Measurements from ENCODE around the gene NR2E1.

Gene NR2E1

DNA sequence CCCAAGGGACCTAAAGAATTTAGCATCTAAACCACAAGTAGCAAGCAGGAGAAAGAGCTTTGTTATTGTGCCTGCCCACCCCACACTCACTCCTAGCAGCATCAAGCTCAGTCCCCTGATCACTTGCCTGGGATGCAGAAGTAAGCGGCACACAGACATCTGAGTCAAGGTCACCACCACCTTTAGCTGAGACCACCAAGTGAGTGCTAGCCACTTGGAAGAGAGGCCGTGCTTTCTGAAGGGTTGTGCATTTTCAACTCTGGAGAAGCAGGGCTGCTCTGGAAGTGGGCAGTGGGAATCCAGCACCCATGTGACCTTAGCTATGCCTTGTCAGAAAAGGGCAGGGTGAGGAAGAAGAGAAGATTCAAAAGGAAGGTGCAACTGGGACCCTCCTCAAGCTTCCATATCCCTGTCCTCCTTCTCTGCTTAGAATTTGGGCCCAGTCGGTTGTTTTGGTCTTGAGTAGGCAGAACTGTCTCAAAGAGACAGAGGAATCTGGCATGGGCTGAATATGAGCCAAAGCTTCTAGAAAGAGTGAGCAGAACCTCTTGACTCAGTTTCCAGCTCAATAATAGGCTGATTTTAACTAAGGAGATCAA lies 6.2 kb downstream of the NR2E1 start:
- no peak for DNase-seq

DNA sequence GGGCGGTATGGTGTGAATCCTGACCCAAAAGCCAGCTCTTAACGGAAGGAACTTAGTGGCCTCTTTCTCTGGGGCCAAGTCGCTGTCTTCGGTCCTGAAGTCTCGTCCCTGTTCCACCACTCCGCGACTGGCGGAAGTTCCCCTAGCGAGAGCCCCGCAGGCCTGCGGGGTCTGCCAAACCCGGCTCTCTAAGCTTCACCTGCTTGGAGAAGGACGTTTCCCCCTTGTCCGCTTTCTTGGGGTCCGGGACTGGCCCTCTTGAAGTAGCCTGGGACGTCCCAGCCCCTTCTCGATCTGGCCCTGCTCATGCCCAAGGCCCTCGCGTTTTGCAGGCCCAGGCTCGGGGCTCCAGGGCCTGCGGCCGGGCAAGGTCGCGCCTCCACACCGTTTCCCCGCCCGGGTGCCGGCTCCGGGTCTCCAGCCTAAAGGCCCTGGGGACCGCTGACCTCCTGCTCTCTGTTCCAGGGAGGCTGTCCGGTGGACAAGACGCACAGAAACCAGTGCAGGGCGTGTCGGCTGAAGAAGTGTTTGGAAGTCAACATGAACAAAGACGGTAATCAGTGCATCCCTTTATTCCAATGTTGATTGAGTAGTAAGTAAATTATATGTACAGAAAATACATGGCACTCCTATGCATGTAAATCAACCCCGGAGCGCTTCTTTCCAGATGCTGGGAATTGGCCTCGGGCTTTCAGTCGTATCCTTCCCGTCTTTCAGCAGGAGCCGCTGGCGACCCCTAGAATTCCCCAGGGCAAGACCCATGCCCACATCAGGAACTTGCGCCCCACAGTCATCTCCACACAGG lies 8.8 kb downstream of the NR2E1 start:
- DNase-seq = peak; percentile 70

DNA sequence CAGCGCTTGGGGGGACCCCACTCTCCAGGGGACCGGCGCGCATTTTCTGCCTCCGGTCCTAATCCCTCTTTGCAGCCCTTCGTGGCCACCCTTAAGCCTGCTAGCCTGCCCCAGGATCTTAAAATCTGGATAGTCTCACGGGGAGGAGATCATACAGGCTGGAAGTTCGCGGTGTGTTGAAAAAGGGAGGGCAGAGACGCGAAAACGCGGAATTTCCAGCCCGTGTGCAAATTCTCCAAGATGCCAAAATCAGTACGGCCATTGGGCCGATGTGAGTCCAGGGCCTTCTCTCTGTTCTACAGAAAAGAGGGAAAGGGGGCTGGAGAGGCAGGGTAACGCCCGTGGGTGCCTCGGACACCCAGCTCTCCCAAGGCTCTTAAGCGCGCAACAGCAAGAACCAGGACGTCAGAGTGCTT lies 9.4 kb downstream of the NR2E1 start:
- no peak for DNase-seq

DNA sequence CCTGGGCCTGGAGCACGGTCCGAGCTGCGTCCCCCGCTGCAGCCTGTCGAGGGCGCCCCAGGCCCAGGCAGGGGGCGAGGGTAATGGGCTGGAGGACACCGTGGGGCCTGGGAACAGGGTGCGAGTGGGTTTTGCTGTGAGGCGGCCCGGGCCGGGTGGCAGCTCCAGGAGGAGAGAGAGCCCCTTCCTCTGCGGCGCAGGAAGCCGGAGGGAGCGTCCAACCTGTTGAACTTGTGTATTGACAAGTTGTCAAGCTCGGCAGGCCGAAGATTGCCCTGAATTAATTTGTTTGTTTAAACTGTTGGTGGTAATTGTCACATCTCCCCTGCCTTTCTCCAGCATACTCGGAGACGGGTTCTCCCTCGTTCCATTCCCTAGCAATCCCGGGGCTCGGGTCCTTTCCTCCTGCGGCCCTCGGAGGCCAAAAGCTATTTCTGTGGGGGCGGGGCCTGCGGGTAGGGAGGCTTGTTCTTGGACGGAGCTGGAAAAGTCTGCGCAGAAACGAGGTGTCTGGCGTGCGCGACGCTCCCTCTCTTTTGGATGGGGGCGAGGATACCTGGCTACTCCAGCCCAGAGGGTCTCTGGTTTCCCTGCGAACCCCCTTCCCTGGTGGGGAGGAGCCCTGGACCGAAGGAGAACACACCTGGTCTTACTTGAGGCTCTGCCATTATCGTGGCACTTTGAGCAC lies 9.9 kb downstream of the NR2E1 start:
- no peak for DNase-seq

DNA sequence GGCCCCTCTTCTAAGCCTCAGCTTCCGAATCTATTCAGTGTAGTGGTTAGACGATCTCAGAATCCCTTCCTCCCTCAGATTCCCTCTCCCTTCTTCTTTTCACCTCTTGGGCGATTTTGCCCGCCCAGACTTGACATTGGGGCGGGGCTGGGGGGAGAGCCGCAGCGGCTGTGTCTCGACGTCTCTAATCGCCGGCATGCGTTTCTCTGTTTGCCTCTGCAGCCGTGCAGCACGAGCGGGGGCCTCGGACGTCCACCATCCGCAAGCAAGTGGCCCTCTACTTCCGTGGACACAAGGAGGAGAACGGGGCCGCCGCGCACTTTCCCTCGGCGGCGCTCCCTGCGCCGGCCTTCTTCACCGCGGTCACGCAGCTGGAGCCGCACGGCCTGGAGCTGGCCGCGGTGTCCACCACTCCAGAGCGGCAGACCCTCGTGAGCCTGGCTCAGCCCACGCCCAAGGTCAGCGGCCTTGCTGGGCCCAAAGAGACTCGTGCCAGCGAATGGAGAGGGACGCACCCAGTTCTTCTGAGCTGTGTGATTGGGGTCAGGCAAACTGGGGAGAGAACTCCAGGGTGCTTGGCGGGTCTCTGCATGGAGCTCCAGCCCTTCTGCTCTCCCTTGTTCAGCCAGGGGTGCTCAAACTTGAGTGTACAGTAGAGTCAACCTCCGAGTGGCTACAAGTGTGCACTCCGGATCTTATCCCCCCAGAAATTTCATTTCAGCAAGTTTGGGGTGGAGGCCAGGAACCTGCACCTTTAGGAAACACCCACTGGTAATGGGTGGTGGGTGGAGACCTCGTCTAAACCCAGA lies 10.7 kb downstream of the NR2E1 start:
- DNase-seq = no peak

DNA sequence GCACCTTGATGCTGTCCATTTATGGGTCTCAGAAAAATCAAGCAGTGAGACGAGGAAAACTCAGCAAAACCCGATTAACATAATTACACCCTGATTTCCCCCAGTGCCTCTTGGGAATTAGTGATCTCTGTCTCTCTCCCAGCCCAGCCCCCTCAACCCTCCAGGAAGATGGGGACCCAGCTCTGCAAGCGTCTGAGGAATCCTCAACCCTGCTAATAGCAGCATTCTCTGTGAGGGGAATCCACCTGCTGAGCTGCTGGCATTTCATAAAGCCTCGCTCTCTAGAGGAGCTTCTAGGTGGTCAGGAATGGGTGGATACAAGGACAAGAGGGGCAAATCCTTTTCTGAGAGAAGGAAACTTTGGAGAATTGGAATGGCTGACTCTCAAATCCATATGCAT lies 13.9 kb downstream of the NR2E1 start:
- no peak for DNase-seq

DNA sequence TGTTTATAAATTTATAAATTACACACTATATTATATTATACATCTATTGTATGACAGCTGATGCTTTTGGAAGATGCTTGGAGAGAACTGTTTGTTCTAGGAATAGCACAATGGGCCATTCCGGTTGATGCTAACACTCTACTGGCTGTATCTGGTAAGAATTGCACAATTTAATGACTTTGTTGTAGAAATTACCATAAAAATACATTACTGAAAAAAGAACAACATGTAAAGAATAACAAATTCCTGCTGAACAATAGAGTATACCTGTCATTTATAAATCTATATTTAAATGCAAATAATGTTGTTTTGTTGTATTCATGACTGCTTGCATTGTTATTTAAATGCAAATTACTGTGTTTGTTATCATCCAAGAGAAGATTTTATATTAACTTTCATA lies 14.4 kb downstream of the NR2E1 start:
- no peak for DNase-seq

DNA sequence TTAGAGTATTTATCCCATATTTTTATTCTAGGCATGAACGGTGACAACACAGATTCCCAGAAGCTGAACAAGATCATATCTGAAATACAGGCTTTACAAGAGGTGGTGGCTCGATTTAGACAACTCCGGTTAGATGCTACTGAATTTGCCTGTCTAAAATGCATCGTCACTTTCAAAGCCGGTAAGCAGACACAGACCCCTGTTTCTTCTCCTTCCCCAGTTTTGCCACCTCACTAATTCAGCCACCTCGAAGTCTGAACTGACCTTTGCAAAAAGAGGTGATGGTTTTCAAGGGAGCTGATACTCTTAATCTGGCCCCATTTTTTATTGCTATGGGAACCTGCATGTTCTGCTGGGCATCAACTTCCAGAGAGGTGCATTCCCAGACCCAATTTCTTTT lies 15.0 kb downstream of the NR2E1 start:
- no peak for DNase-seq

DNA sequence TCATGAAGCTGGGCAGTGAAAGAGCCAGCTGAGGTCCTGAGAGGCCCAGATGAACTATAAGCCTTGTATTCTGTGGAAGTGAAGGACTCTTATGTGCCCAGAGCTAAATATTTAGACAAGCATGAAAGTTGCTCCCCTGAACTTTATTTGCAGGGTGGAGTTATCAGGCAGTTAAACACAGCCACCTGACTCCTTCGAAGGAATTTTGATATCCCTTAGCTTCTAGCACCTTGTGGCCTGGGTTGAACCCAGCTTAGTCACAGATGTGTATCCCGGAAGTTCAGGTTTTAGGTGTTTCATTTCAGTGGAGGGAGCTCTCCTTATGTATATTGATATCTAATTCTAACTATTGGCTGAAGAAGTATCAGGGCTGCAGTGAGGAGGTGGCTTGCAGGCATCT lies 20.4 kb downstream of the NR2E1 start:
- DNase-seq = no peak

DNA sequence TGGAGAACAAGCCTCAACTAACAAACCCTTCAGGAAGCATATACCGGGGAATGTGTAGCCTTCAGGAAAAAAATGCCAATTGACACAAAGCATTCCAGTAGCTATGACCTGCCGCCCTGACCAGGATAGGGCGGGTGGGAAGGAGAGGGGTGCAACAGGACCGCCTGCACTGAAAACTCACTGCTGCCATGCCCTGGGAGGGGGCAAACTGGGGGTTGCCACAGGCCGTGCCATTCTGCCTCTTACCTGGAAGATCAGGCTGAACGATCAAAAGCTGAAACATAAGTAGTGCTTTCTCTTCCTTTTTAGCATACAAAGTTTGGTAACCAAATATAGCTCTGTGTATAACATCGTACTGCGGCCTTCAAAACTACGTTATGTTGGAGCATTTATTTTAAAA lies 21.7 kb downstream of the NR2E1 start:
- no peak for DNase-seq

DNA sequence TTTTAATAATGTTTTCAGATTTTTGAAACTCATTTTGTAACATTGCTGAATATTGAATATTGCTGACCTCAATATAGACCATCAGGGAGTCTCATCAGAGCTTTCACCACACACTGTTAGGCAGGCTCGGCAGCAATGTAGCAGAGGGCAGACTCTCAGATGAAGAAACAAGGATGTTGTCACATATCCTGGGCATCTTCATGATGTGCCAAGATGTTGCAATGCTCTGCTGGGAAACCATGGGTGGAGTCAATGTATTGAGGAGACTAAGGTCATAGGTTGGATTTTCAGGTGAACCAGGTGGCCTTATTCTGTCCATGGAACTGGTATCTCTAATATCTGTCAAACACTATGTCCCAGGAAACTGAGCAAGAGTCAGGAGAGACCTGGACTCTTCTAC lies 27.3 kb downstream of the NR2E1 start:
- DNase-seq = no peak

DNA sequence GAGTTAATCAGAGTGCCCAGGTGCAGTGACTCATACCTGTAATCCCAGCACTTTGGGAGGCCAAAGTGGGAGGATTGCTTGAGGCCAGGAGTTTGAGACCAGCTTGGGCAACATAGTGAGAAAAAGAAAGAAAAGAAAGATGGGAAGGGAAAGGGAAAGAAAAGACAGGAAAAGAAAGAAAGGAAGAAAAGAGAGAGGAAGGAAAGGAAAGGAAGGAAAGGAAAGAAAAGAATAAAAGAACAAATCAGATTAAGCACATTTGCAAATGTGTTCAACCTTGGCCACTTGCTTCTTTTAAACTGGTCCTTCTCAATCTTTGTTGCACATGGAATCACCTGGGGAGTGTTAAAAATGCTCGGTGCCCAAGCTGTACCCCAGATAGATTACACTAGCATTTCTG lies 28.0 kb downstream of the NR2E1 start:
- no peak for DNase-seq

DNA sequence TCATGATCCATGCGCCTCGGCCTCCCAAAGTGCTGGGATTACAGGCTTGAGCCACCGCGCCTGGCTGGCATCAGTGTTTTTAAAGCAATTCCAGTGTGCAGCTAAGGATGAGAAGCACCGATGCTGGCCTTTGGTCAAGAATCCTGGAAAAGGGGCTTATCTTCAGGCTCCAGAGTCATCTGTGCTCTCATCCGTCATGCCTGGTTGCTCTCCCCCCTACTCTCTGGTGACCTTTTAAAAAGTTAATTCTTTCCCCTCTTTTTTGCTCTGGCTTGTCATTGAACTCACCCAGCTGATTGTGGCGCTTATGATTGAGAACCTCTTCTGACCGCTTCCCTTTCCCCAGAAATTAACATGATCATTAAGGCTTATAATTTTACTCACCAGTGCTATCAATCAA lies 28.7 kb downstream of the NR2E1 start:
- DNase-seq = no peak

DNA sequence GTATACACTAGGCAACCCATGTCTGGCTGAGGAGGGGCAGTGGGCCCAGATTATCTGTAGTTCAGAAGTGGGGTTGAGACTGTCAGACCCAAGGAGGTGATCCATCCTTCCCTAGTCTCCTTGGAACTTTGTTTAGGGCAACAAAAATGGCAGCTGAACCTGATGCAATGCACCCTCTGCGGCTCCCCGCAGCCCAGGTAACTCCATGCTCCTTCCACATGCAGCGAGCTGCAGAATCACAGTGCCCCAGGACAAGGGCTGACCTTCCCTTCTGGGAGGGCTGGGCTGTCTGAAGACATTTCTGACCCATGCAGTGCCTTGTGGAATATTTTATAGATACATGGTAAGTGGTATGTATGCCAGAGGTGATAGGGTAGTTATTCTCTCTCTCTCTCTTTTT lies 29.4 kb downstream of the NR2E1 start:
- no peak for DNase-seq

DNA sequence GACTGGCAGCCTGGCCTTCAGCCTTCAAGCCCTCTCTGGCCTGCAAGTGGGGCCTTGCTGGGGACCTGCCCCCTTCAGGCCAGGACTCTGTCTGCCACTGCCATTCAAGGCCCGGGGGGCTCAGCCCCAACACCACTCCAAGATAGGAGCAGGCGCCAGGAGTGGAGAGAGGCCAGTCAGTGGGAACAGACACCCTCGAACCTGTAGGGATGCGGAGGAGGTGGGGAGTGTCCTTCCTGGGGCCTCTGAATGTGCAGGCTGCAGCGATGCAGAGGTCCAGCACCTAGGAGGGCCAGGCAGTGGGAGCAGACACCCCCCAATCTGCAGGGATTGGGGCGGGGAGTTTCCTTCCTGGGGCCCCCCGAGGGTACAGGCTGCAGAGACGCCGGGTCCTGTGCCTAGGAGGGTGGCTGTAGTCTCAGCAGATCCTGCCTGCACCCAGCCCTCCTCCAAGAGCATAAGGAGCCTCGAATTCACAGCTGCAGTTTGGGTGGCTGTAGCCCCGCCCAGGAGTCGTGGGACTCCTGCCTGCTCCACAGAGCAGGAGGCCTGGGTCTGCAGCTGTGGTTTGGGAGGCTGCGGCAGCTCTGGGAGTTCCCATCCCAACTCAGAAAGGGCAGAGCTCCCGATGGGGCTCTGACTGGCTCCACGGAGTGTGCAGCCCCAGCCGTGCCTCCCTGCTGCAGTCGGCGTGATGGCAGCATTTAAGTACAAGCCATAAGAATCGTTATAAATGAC lies 33.1 kb downstream of the NR2E1 start:
- no peak for DNase-seq

DNA sequence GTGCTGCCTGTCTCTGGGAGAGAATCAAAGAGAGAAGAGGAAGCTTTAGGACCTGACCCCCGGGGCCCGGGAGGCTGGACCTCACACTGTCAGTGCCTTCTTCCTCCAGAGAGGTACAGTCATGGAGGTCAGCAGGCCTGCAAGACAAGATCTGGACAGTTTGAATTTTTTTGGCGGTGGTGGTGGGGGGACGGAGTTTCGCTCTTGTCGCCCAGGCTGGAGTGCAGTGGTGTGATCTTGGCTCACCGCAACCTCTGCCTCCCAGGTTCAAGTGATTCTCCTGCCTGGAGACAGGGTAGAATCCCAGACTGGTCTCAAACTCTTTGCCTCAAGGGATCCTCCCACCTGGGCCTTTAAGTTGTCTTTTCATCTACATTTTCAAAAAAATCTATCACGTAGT lies 34.4 kb downstream of the NR2E1 start:
- DNase-seq = no peak

DNA sequence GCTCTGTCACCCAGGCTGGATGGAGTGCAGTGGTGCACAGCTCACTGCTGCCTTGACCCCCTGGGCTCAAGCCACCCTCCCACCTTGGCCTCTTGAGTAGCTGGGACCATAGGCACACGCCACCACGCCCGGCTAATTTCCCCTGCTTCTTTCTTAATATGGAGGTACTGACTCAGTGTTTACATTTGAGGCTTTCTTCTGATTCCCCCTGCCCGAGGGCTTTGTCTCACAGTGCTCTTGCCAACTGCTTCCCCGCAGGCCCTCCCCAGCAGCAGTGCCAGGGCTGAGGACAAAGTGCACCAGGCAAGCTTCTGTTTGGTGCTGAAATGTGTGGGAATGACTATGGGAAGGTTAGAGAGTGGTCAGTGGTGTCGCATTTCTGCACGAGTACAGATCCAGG lies 34.8 kb downstream of the NR2E1 start:
- no peak for DNase-seq

DNA sequence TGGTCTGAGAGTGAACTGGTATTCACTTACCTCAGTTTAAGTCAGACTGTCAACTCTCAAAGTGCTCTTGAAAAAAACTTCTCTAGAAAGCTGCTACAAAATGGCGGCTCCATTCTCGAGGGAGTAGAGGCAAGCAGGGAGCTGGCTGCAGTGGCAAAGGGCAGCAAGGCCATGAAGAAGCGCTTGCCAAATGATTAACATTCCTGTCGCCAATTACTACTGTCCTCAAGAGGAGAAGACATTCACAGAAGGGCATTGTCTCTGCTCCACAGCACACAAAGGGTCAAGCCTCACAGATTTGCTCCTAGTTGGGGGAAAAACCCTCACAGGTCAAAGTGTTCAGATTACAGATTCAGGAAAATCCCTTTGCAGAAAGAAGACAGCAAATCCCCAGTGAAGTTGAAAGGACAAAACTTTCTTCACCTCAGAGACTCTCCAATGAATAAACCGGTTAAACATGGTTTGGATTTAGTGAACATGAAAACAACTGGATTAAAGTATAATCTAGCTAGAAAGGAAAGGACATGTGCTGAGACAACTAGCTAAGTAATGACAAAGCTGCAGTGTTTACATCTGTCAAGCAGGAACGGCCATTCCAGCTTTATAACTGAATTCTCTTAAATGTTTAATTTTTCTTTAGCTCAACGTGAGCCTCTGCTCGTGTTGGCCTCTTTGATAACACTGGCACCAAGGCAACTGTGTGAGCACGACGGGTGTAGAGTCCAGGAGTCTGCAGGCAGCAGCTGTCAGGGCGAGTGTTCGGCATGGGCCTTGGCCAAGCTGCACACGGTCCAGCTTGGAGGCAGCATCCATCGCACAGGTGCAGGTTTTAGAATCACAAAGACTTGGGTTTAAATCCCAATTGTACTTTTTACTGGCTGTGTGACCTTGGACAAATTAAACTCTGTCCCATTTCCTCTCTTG lies 37.6 kb downstream of the NR2E1 start:
- no peak for DNase-seq

DNA sequence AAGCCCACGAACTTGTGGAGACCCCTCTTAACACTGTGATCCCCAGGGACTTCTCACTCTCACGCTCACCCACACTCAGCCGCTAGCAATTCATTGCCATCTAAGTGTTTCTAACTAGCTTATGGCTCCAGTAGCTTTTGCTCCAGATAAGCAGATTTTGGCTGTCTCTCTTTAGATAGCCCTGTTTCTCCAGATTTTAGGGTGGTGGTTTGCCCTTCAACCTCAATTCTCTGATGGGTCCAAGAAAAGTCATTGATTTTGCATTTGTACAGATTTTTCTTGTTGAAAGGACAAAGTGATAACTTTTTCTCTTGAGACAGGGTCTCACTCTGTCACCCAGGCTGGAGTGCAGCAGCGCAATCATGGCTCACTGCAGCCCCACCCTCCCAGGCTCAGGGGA lies 41.2 kb downstream of the NR2E1 start:
- no peak for DNase-seq

DNA sequence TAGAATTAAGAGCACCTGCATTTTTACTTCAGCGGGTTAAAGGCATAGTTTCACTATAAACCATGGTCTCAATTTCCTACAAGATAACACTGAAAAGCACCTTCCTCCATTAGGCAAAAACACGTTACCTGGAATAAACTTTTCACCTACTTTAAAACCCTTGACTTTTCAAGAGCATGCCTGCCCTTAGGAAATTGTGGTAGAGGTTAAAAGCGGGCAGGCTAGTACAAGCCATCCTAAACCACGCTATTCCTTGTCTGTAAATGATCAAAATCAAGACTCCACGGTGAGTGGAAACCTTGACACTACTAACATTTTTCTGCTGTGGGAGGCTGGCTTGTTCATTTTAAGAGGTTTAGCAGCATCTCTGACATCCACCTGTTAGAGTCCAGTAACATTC lies 43.9 kb downstream of the NR2E1 start:
- DNase-seq = no peak

DNA sequence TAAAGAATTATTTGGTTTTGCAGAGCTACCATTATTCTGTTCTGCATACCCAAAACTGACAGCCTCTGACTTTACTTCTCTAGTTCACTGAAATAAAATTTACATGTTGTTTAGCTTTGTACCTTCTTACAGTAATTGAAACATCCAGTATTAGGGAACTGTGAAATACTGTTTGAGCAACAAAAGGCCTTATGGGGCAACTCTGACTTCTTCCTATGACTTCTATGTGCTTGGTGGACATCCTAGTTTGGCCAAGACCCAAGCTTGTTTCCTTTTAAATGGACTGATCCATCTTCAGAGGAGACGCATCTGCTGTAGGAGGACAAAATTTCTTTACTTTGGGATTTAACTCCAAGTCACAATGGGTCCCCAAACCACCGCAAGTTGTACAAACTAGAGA lies 44.7 kb downstream of the NR2E1 start:
- no peak for DNase-seq

DNA sequence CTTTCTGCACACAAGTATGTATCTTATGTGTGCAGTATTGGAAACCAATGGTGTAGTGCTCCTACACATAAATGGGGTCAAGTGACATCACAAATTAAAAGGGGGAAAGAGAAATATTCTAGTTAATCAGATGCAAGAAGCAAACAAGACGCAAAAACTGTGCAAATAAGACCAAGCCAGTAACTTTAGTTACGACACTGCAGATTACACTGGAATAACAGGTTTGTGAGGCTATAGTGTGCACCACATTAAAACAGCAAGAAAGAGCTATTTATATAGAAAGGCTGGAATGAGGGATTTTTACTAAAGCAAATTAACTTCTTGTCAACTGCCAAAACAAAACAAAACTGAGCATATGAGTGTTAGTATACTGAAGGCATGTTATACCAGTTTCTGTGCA lies 45.8 kb downstream of the NR2E1 start:
- DNase-seq = no peak

All from left hindlimb (tissue), 1 donor.